GM15510 (cell line): ENCODE results near the gene PRKN.

Source experiments
- POLR2A ChIP-seq: IDR thresholded peaks from 3 replicates; pipeline ENCODE4 v1.6.1; 2011; ENCODE audit warnings: borderline replicate concordance; ENCODE audit not compliant: insufficient read length; ENCODE audit errors: extremely low read depth

The PRKN gene

GRCh38 chr6:161347125-161347524 lies 1380.4 kb downstream of the PRKN start:
- TF ChIP-seq POLR2A = no peak

- no peak for TF ChIP-seq POLR2A
Observed at GRCh38 chr6:161346717-161347116, 1380.8 kb downstream of the PRKN start.

DNA sequence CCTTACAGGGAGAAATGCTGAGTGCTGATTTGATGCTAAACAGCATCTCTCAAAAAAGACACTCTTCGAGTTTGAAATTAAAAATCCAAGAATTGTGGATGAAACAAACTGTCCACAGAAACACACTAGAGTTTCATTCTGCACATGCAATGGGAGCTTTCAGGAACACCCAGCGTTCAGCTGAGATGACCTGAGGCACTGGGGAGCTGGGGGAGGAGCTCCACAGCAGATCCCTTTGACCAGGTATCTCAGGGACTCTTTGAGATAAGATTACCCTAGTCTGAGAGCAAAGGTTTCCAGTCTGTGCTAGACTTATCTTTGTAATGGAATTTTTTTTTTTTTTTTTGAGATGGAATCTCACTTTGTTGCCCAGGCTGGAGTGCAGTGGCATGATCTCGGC lies 1382.9 kb downstream of the PRKN start:
- TF ChIP-seq POLR2A = no peak

DNA sequence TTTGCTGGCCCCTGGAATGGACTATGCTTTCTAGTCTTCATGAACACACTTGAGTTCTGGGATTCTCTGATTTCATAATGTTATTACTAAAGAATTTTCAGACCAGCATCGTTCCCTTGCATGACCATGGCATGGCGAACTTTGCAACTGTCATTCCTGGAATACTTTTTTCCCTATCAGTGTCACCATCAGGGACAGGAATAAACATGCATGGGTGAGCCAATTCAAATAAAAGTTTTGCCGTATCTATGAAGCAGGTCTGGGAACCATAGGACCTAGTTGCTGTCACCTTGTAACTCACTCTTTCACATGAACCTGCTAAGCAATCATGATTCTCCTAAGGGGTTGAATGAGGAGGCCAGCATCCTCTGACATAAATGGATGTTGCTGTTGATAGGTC lies 1385.5 kb downstream of the PRKN start:
- TF ChIP-seq POLR2A = no peak

GRCh38 chr6:161341638-161342037 lies 1385.9 kb downstream of the PRKN start:
- no peak for TF ChIP-seq POLR2A

DNA sequence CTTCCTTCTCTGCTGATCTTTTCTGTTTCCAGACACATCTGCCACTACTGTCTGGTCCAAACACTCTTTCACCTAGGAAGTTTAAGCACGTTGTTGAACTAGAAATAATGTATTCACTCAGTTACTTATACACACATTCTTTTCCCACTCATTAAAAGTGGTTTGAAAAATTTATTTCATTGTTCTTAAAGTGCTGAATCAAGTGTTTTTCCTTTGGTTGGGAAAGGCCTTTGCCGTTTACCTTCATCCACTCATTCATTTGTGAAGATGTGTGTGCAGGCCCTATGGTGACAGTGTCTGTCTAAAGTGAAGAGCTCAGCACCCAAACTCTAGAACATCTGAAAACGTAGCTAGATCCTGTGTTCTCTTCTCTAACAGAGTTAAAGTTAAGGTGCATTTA lies 1389.6 kb downstream of the PRKN start:
- no peak for TF ChIP-seq POLR2A

DNA sequence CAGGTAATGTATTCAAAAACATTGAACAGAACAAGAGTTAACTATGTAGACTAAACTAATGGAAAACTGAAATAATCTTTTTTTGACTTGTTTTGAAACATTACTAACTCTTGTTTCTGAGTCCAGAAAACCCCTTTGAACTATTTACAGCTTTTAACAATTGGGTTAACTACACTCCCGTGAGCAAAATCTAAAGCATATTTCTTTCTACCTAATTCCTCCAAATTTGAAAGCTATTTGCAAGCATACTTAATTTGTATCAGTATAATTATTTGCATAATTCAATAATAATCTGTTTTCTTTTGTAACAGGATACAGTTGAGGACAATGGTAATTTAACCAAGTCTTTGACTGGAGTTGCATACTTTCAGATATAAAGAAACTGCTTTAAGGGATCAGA lies 1391.1 kb downstream of the PRKN start:
- no peak for TF ChIP-seq POLR2A

DNA sequence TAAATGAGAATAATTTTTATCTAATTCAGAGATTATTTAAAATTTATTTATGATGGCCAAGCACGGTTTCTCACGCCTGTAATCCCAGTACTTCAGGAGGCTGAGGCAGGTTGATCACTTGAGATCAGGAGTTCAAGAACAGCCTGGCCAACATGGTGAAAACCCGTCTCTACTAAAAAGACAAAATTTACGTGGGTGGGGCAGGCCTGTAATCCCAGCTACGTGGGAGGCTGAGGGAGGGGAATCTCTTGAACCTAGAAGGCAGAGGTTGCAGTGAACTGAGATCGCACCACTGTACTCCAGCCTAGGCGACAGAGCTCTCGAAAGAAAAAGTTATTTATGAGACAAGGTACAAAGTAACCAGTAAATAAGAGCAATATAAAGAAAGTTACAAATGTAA lies 1394.2 kb downstream of the PRKN start:
- TF ChIP-seq POLR2A = no peak

- TF ChIP-seq POLR2A = no peak
Observed at GRCh38 chr6:161327360-161327953, 1400.1 kb downstream of the PRKN start.

DNA sequence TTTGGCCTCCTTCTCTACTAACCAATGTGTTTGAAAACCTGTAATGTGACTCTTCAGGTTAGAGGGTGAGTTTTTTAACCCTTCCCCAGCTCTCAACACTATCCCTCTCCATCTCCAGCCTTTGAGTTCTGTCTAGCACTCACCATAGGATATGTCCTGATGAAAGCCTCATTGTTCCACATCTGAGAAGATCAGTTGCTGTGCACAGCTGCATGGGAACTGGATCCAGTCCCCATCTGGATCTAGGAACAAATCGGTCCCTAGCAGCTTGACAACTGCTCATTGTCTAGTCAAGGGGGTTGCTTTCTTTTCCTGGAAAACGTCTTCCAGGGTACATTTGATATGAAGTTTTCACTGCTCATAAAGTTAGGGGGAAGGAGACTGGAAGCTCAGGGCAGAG lies 1408.3 kb downstream of the PRKN start:
- no peak for TF ChIP-seq POLR2A

GRCh38 chr6:161318456-161318855 lies 1409.1 kb downstream of the PRKN start:
- TF ChIP-seq POLR2A = no peak

DNA sequence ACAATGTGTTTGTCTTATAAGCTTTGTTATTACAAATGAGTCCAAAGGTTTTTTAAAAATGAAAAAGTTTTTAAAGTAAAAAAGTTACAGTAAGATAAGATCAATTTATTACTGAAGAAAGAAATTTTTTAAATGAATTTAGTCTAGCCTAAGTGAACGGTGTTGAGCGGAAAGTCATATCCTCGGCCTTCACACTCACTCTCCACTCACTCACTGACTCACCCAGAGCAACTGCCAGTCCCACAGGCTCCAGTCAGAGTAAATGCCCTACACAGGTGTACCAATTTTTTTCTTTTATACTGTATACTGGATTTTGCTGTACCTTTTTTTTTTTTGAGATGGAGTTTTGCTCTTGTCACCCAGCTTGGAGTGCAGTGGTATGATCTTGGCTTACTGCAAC lies 1411.0 kb downstream of the PRKN start:
- no peak for TF ChIP-seq POLR2A

DNA sequence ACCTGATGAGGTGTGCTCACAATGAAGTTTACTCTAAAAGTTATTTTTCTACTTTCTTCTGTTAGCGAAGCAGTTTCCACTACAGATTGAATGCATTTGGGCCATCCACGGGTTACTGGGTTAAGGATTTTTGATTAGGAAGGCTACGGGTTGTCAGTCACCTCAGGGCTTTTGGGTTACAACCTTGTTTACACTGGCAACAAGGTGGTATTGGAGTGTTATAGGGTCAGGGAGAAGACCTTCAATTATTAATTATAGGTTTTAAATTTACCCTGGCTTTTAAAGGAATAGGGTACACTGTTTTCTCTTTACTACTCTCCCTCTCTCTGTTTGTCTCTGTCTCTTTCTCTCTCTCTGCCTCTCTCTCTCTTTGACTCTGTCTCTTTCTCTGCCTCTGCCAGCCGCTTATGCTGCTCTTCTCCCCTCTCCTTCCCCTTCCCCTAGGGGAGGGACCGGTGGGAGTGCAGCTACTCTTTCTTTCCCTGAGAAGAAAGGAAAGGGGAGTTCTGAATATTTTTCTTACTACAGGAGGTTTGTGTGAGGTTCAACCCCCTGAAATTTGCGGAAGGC lies 1413.5 kb downstream of the PRKN start:
- TF ChIP-seq POLR2A = no peak

GRCh38 chr6:161308075-161308655 lies 1419.4 kb downstream of the PRKN start:
- TF ChIP-seq POLR2A = no peak

DNA sequence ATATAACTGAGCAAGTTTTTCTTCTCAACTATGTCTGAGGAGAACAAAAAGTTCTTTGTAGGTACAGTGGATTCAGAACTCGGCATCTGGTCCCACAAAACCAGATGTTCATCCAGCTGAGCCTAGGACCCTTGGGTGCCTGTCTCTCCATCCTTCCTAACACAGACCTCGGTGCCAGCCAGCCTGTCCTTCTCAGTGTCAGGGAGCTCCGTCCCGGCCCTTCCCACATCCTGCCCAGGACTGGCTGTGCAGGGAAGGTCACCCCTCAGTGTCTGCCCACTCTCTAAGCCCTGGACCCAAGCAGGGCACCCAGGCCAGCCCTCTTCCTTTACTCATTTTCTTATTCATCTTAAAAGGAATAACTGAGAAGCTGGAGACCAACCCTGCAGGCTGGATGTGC lies 1421.7 kb downstream of the PRKN start:
- TF ChIP-seq POLR2A = no peak

GRCh38 chr6:161303628-161304340 lies 1423.8 kb downstream of the PRKN start:
- TF ChIP-seq POLR2A = no peak
